DMS 273 (cell line): Measurements from ENCODE around the gene C10orf67.

Experiments used
- DNase-seq: peaks from one replicate; lab custom pipeline; 2025; ENCODE audit not compliant: unreplicated experiment; lab: John Stamatoyannopoulos, UW

The C10orf67 gene

DNA sequence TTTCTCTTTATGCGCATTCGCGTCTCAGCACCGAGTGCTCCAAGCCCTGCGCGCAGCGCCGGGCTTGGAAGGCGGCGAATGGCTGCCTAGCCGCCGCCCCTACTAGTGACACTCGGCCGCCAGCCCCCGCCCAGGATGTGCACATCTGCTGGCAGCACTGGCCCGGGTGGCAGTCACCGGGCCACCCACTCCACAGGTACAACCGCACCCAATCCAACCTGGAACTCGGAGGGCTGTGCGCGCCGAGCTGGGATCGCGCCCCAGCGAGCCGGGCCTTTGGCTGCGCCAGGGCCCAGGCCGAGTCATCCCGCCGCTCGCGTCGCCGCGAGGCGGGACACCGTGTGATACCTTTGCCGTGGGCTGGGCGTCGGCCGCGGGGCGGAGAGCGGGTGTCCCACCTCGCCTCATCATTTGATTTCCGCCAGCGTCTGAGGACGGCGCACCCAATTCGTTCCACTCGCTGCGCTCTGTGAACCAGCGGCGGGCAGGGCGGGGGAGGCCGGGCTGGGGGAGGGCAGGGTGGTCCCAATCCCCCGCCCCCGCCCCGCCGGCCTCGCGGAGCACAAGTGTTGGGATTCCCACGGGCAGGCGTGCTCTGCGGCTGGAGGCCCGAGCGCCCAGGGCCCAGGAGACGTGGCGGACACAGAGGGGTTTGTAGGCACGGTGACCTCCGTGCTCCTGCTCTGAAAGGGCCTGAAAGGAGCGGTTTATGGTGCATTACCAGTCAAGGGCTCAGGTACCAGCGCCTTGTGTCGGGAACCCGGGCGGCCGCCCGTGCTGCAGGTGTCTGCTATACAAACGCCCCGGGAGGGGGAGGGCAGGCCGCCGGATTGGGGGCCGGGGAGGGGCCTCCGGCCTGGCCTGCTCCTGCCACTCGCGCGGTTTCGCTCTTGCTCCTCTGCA is 170.3 kb downstream of the C10orf67 start:
- peak; percentile 35 for DNase-seq

DNA sequence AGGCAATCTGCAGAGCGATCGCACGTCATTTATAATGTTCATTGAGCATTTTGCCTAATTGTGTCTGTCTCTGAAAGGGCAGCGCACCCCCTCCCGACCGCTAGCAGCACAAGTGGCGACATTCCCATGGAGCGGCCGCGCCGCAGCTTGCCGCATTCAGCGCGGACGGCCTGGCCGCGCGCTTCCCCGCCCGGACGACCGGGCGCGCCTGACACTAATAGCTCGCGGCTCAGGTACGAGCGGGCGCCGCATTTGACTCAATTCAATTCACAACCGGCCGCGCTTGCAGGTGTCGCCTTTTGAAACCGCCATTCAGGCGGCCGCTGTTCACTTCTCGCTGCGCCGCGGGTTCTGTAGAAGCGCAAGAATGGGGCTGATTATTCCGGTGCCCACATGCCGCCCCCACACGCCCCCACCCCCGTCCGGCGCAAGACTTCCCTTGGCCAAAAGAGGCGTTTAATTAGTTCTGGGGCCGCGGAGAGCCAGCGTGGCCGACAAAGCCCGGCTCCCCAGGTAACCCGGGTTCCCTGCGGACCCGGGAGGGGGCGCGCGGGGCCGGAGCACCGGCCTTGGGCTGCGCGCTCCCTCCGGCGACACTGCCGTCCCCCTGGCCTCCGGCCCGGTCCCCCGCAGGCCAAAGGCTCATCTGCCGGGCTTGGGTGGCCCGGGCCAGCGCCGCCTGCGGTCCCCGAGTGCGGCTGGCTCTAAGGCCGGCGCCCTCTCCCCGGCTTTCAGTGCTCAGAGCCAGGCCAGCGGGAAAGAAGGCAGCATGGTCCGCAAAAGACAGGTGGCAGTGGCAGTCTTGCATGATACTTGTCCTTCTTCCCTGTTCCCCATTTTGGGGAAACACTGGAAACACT is 171.2 kb downstream of the C10orf67 start:
- DNase-seq = peak; percentile 57

DNA sequence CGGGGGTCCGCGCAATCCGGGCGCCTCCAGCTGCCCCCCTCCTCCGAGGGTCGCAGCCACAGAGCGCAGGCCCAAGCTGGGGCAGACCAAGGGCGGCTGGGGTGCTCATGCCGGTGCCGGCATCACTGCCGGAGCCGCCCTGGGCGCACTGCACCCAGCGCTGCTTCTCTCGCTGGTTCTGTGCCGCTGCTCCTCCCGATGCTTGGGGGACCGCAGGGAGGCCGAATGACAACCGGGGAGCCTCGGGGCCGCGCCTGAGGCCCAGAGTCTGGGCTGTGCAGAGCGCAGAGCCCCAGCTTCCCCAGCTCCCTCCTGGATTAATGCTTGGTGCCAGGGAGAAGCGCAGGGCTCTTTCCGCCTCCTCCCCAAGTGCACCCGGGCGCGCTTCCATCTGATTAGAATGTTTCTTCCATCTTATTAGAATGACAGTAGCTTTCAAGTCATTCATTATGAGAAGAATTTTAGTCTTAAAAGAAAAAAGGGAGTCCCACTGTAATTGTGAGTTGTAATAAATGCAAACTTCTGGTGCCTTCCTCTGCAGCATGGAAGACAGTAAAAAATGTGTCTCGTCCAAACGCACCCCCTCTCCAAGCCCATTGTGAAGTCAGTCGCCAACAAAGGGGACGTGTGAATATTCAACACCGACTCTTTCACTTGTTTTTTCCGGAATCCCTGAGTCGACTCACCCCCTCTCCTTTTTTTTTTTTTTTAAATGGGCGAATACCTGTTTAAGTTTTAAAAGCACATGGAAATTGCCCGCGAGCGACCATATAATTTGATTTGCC is 172.0 kb downstream of the C10orf67 start:
- peak; percentile 26 for DNase-seq

DNA sequence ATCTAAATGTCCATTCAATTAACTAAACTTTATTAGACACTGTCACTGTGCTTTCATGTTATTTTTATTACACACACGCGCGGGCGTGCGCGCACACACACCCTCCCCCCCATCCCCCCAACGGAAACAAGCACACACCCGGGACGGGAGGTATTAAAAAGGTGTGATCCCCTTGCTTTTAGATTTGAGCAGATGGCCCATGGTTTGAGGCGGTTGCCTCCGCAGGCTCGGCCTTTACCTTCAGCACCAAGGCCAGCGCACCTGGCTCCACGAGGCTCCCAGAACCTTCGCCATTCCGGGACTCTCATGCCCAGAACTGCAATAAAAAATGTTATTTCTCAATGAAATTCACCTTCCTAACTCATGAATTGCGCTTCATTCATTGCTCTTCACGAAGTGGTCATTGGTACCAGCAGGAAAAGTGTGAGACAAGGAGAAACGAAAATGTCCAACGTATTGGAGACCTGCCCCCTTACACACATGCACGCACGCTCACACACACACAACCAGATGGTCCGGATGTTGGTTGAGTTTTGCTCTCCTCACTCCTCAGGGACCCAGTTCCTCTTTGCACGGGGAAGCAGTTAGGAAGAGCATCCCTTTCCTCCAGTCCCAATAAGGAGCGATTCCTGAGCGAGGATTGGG is 173.2 kb downstream of the C10orf67 start:
- peak; percentile 42 for DNase-seq

DNA sequence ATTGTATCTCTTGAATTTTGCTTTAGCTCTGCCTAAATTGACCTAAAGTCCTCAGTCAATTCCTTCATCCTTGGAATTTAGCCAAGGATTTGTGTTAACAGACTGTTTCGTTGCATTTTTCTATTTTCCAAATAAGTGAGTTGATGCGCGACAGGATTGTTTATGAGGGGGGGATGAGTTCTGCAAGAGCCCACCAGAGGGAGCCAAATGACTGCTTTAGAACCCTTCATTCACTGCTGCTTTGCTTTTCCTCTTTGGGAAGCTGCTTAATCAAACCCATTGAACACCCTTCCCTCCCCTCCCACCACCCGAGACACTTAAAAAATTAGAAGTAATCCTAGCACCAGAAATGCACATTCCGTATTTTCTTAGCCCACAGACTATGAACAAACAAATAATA is 186.2 kb downstream of the C10orf67 start:
- peak; percentile 76 for DNase-seq

DNA sequence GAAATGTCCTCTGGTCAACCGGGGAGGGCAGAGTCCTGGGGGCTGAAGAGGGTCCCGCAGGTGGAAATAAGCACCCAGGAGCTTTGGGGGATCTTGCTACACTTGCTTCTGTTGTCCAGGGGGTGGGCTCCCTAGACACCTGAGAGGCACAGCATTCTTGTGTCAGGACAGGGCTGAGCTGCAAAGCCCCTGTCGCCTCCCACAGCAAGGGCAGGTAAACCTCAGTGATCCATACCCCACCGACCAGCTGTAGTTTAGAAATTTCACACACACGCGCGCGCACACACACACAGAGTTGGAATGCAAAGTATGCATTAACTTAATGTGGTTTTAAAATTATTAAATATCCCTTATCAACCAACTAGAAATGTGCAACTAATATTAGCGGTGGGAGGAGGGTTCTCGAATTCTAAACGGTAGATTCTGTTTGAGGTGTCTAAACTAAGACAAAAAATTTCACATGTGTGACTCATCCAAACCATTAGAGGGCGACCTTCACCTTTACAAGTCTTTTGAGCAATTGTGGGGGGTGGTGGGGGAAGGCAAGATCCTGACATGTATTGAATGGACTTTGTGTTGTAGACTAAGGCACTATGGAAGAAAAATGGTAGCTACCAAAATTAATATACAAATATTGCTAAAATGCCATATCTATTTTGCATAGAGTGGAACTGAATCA is 186.8 kb downstream of the C10orf67 start:
- peak; percentile 68 for DNase-seq

DNA sequence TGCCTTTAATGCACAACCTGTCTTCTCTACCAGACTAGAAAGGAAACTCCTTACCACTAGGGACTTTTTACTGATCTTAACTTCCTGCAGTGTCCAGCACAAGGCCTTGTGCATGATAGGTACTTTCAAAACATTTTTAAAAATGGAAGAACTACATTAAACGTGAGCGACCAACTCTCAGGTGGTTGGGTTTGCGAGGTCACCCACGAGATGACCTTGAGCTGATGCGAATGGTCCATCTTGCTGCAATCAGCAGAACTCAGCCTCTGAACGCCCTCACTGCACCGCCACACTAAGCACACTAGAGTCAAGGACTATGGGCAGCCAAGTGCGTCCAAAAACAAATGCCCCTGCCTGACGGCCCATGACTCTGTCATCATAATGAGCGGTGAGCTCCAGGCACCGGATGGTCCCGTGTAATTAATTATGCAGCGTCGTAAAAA is 187.3 kb downstream of the C10orf67 start:
- no peak for DNase-seq

DNA sequence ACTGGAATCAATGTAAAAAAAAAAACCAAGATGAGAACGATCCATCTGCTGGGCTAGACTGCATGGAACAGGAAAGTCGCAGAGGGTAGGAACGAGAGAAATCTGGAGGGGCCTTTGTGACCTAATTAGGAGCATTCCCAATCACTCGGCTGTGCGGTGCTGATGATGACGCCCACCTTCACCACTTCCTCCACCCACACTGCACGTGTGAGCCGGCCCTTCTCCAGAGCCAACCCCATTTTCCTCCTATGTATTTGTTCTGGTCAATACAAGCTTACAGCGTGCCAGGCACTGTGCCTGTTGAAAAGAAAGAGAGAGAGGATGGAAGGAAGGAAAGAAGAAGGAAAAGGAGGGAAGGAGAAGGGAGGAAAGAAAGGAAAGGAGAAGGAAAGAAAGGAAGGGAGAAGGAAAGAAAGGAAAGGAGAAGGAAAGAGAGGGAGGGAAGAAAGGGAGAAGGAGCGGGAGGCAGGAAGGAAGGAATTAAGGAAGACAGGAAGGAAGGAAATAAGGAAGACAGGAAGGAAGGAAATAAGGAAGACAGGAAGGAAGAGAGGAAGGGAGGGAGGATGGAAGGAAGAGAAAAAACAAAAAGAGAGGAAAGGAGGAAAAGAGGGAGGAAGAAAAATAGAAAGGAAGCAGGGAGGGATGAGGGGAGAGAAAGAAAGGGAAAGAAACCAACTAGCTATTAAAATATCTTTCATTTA is 188.0 kb downstream of the C10orf67 start:
- no peak for DNase-seq

DNA sequence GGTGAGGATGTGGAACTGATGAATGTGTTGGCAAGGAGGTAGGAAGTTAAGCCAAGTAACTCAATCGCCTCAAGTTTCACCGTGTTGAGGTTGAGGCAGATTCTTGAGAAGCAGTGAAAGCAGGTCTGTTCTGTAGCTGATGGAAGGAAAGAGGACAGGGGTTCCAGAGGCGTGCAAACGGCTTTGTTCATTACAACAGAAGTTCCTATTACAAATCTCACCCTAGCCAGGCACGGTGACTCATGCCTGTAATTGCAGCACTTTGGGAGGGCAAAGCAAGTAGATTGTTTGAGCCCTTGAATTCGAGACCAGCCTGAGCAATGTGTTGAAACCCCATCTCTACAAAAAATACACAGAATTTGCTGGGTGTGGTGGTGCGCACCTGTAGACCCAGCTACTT is 189.4 kb downstream of the C10orf67 start:
- peak; percentile 23 for DNase-seq
